Measurements from ENCODE around the gene GDPD5. TPM values are rescaled to one million over a fixed set of nuclear protein-coding genes. Genes with fewer than 3 reads are reported as not detected.

Gene GDPD5
- total RNA-seq, 1 experiment from 2014 or later: 12.2 TPM

GRCh38 chr11:75449776-75450175, 76.0 kb downstream of the GDPD5 start (continued):
- TF ChIP-seq, protein P1, sequence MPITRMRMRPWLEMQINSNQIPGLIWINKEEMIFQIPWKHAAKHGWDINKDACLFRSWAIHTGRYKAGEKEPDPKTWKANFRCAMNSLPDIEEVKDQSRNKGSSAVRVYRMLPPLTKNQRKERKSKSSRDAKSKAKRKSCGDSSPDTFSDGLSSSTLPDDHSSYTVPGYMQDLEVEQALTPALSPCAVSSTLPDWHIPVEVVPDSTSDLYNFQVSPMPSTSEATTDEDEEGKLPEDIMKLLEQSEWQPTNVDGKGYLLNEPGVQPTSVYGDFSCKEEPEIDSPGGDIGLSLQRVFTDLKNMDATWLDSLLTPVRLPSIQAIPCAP (CRISPR knock-in tag; IDR thresholded peaks at IDR 0.05): no peak
- TF ChIP-seq, protein P2, sequence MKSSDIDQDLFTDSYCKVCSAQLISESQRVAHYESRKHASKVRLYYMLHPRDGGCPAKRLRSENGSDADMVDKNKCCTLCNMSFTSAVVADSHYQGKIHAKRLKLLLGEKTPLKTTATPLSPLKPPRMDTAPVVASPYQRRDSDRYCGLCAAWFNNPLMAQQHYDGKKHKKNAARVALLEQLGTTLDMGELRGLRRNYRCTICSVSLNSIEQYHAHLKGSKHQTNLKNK (CRISPR knock-in tag; IDR thresholded peaks at IDR 0.05): no peak
- TF ChIP-seq E2F1 (CRISPR knock-in tag; IDR thresholded peaks at IDR 0.05) (no peak), PRRX2 (CRISPR knock-in tag; IDR thresholded peaks at IDR 0.05) (no peak), FOXK1 (CRISPR knock-in tag; IDR thresholded peaks at IDR 0.05) (no peak), SOX15 (CRISPR knock-in tag; IDR thresholded peaks at IDR 0.05) (no peak)

DNA sequence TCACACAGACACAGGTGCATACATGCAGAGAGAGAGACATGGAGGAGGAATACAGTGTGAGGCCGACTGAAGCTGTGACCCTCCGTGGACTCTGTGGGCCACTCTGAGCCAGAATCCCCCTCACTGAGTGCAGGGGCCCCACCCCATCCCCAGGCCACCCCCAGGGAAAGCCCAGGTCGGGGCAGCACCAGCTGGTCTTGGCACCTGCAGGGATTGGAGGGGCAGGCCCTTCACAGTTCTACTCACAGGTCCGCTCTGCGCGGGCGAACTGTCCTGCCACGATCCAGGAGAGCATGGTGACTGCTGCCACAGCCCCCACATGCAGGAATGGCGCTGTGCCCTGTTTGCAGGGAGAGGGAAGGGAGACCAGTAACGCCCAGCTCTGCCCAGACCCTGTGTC, 76.5 kb downstream of the GDPD5 start:
- POLR2A ChIA-PET: no interaction called here
- Mint-ChIP-seq H3K27ac (no peak overlapping the region), H3K9me3 (no peaks in the 10 kb centered on the region), H3K27me3 (ENCODE audit: low read depth) (peaks cover 4% of the 10 kb centered on the region), H3K4me1 (no peaks in the 10 kb centered on the region), H3K4me3 (no peak overlapping the region), H3K36me3 (no peaks in the 10 kb centered on the region)
- TF ChIP-seq ZNF512 (CRISPR knock-in tag; IDR thresholded peaks at IDR 0.05; ENCODE audit: borderline replicate concordance): no peak
- no peak for TF ChIP-seq ZNF416 (CRISPR knock-in tag; IDR thresholded peaks at IDR 0.05)
- TF ChIP-seq, protein P3, sequence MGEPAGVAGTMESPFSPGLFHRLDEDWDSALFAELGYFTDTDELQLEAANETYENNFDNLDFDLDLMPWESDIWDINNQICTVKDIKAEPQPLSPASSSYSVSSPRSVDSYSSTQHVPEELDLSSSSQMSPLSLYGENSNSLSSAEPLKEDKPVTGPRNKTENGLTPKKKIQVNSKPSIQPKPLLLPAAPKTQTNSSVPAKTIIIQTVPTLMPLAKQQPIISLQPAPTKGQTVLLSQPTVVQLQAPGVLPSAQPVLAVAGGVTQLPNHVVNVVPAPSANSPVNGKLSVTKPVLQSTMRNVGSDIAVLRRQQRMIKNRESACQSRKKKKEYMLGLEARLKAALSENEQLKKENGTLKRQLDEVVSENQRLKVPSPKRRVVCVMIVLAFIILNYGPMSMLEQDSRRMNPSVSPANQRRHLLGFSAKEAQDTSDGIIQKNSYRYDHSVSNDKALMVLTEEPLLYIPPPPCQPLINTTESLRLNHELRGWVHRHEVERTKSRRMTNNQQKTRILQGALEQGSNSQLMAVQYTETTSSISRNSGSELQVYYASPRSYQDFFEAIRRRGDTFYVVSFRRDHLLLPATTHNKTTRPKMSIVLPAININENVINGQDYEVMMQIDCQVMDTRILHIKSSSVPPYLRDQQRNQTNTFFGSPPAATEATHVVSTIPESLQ (CRISPR knock-in tag; IDR thresholded peaks at IDR 0.05): no peak
- no peak for TF ChIP-seq MXD4 (CRISPR knock-in tag; IDR thresholded peaks at IDR 0.05; ENCODE audit: borderline replicate concordance)
- TF ChIP-seq, protein P4, sequence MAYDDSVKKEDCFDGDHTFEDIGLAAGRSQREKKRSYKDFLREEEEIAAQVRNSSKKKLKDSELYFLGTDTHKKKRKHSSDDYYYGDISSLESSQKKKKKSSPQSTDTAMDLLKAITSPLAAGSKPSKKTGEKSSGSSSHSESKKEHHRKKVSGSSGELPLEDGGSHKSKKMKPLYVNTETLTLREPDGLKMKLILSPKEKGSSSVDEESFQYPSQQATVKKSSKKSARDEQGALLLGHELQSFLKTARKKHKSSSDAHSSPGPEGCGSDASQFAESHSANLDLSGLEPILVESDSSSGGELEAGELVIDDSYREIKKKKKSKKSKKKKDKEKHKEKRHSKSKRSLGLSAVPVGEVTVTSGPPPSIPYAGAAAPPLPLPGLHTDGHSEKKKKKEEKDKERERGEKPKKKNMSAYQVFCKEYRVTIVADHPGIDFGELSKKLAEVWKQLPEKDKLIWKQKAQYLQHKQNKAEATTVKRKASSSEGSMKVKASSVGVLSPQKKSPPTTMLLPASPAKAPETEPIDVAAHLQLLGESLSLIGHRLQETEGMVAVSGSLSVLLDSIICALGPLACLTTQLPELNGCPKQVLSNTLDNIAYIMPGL (CRISPR knock-in tag; IDR thresholded peaks at IDR 0.05): no peak
- DNase-seq (ENCODE audit: low spot score) (no peak), ATAC-seq (no peak)
- CTCF ChIA-PET: interaction anchor here (0.6 to 0.8 kb wide), 2 partner anchors 8 to 61 kb away, joined by 3 read pairs; no protein-coding TSS in a partner anchor

DNA sequence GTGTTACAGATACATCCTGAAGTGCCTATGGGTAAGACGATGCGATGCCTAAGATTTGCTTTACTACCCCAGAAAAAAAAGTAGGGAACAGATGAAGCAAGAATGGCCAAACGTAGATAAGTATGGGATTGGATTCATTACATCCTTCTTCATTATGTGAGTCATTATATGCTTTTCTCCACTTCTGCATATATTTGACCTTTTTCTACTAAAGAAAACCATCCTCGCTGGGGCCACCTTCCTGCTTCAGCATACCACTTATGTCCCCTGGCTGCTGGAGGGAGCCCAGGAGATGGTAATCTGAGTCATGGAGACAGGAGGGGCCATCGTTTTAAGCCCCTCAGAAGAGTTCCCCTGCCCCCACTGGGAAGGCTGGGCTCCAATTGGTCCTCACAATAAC, 78.3 kb downstream of the GDPD5 start:
- H3K4me1 Mint-ChIP-seq: no peaks in the 10 kb centered on the region
- no peaks in the 10 kb centered on the region for H3K9me3 Mint-ChIP-seq
- H3K27ac Mint-ChIP-seq: no peak overlapping the region
- ChIA-PET POLR2A (no interaction called here), CTCF (interaction anchor here (1.2 kb wide), 1 partner anchor 28 kb away, joined by 3 read pairs; no protein-coding TSS in a partner anchor)
- no peaks in the 10 kb centered on the region for H3K36me3 Mint-ChIP-seq
- no peak overlapping the region for H3K4me3 Mint-ChIP-seq
- peaks cover 4% of the 10 kb centered on the region for H3K27me3 Mint-ChIP-seq (ENCODE audit: low read depth)
- TF ChIP-seq, protein P1 (CRISPR knock-in tag; IDR thresholded peaks at IDR 0.05): no peak
- ATAC-seq (no peak), DNase-seq (ENCODE audit: low spot score) (no peak)
